MCF 10A (cell line): Measurements from ENCODE around the gene SCGB1C2. TPM values are rescaled to one million over a fixed set of nuclear protein-coding genes. Genes with fewer than 3 reads are reported as not detected.

Source experiments
- BruUV-seq: library from RNA; stranded (reverse); fragments of 400-500 nt; replicated peaks from 2 replicates; lab custom pipeline; 2021; lab: Mats Ljungman, UMichigan
- CTCF ChIA-PET: fragments of 300-600 bp; sonication (Branson Sonifier 250); formaldehyde crosslinking; extraction: SDS; loops from one replicate; lab custom pipeline; 2021; ENCODE audit warnings: antibody characterized with exemption, inconsistent platforms; lab: Yijun Ruan, JAX
- POLR2A ChIA-PET: fragments of 300-600, 350-650 bp; sonication (Branson Sonifier 250); formaldehyde crosslinking; extraction: SDS; loops from one replicate; lab custom pipeline; 2020; ENCODE audit warnings: antibody characterized with exemption, inconsistent platforms; lab: Yijun Ruan, JAX
- DNase-seq: peaks from one replicate; pipeline ENCODE4 v3.0.0-alpha.2; 2018; ENCODE audit not compliant: unreplicated experiment
- H3K27ac Mint-ChIP-seq: one replicate; pipeline ENCODE4 v1.8.0; 2022; ENCODE audit warnings: mild to moderate bottlenecking, low read depth, mixed read lengths; ENCODE audit not compliant: unreplicated experiment
- H3K27me3 Mint-ChIP-seq: one replicate; pipeline ENCODE4 v1.8.0; 2022; ENCODE audit warnings: mixed read lengths; ENCODE audit not compliant: insufficient read depth, unreplicated experiment
- H3K36me3 Mint-ChIP-seq: one replicate; pipeline ENCODE4 v1.8.0; 2022; ENCODE audit warnings: mild to moderate bottlenecking, moderate library complexity, mixed read lengths; ENCODE audit not compliant: insufficient read depth, unreplicated experiment
- H3K4me1 Mint-ChIP-seq: one replicate; pipeline ENCODE4 v1.8.0; 2022; ENCODE audit warnings: mixed read lengths; ENCODE audit not compliant: insufficient read depth, unreplicated experiment
- H3K4me3 Mint-ChIP-seq: one replicate; pipeline ENCODE4 v1.8.0; 2022; ENCODE audit warnings: mild to moderate bottlenecking, moderate library complexity, mixed read lengths; ENCODE audit not compliant: unreplicated experiment
- H3K9me3 Mint-ChIP-seq: one replicate; pipeline ENCODE4 v1.8.0; 2022; ENCODE audit warnings: mixed read lengths; ENCODE audit not compliant: unreplicated experiment
- intact Hi-C: fragments of 100-400 bp; cut with micrococcal nuclease; formaldehyde crosslinking; loops from 2 replicates; pipeline ENCODE4 v1.14.1; 2022
- total RNA-seq: library from RNA; stranded (reverse); gene quantifications from 2 replicates; pipeline ENCODE4 v1.2.3, GENCODE V29; 2022
- TF ChIP-seq, protein P1 (sequence below): fragments of 200-600 bp; IDR thresholded peaks from one replicate; pipeline ENCODE4 v1.8.0; 2022; ENCODE audit warnings: antibody characterized with exemption, mild to moderate bottlenecking; ENCODE audit not compliant: unreplicated experiment

SCGB1C2 gene
- total RNA-seq, 1 experiment from 2014 or later, result not detected

DNA sequence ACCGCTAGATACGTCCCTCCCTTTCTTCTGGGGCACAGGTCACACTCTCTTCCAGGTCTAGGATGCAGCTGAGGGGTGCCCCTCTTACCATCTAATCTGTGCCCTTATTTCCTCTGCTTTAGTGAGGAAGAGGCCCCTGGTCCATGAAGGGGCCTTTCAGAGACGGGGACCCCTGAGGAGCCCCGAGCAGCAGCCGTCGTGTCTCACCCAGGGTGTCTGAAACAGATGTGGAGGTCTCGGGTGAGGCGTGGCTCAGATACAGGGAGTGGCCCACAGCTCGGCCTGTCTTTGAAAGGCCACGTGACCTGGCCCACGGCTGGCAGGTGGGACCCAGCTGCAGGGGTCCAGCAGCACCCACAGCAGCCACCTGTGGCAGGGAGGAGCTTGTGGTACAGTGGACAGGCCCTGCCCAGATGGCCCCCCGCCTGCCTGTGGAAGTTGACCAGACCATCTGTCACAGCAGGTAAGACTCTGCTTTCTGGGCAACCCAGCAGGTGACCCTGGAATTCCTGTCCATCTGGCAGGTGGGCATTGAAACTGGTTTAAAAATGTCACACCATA is 15.6 kb downstream of the SCGB1C2 start:
- POLR2A ChIA-PET, result no interaction called here
- intact Hi-C loops, result no loop called here
- no peak for DNase-seq
- no peaks in the 10 kb centered on the region for H3K27me3 Mint-ChIP-seq
- no TSS peak for BruUV-seq
- no peak overlapping the region for H3K4me3 Mint-ChIP-seq
- H3K27ac Mint-ChIP-seq, result no peak overlapping the region
- TF ChIP-seq, protein P1, sequence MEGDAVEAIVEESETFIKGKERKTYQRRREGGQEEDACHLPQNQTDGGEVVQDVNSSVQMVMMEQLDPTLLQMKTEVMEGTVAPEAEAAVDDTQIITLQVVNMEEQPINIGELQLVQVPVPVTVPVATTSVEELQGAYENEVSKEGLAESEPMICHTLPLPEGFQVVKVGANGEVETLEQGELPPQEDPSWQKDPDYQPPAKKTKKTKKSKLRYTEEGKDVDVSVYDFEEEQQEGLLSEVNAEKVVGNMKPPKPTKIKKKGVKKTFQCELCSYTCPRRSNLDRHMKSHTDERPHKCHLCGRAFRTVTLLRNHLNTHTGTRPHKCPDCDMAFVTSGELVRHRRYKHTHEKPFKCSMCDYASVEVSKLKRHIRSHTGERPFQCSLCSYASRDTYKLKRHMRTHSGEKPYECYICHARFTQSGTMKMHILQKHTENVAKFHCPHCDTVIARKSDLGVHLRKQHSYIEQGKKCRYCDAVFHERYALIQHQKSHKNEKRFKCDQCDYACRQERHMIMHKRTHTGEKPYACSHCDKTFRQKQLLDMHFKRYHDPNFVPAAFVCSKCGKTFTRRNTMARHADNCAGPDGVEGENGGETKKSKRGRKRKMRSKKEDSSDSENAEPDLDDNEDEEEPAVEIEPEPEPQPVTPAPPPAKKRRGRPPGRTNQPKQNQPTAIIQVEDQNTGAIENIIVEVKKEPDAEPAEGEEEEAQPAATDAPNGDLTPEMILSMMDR, result no peak
- CTCF ChIA-PET, result interaction anchor here (1.1 kb wide), 1 partner anchor 244 kb away, joined by 4 read pairs; no protein-coding TSS in a partner anchor
- H3K4me1 Mint-ChIP-seq, result no peaks in the 10 kb centered on the region
- H3K9me3 Mint-ChIP-seq, result no peaks in the 10 kb centered on the region
- no peaks in the 10 kb centered on the region for H3K36me3 Mint-ChIP-seq

DNA sequence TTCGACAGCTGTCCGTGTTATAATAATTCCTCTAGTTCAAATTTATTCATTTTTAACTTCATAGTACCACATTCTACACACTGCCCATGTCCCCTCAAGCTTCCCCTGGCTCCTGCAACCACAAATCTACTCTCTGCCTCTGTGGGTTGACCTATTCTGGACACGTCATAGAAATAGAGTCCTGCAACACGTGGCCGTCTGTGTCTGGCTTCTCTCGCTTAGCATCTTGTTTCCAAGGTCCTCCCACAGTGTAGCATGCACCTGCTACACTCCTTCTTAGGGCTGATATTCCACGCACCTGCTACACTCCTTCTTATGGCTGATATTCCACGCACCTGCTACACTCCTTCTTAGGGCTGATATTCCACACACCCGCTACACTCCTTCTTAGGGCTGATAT is 16.5 kb downstream of the SCGB1C2 start:
- BruUV-seq, result no TSS peak
- TF ChIP-seq, protein P1, result no peak
- POLR2A ChIA-PET, result interaction anchor here (0.6 kb wide), 1 partner anchor 196 kb away, joined by 3 read pairs; no protein-coding TSS in a partner anchor

DNA sequence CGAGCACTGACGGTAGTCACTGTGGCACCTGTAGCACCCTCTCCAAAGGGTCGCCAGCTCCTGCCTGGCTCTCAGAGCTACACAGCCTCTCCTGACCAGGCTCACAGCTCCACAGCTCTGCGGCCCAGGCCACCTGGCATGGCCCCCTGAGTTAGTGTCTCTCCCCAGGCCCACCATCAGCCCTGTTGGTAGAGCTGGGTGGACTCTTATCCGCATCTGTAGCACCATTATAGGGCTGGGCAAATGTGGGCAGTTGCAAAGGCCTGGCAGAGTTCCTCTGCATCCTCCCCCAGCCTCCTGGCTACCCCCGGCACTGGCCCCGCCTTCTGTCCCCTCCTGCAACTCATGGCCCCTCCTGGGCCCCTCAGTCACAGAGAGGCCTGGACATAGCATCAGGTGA is 18.2 kb downstream of the SCGB1C2 start:
- peaks cover 10% of the 10 kb centered on the region for H3K27me3 Mint-ChIP-seq
- TF ChIP-seq, protein P1, result no peak
- intact Hi-C loops, result no loop called here
- CTCF ChIA-PET, result no interaction called here
- H3K27ac Mint-ChIP-seq, result no peak overlapping the region
- DNase-seq, result no peak
- POLR2A ChIA-PET, result interaction anchor here (0.6 to 0.7 kb wide), 2 partner anchors 194 to 1024 kb away, joined by 3 read pairs; no protein-coding TSS in a partner anchor
- no peaks in the 10 kb centered on the region for H3K9me3 Mint-ChIP-seq
- BruUV-seq, result no TSS peak
- H3K36me3 Mint-ChIP-seq, result no peaks in the 10 kb centered on the region
- no peaks in the 10 kb centered on the region for H3K4me1 Mint-ChIP-seq
- no peak overlapping the region for H3K4me3 Mint-ChIP-seq

More for the DNA sequence above, 16.5 kb downstream of the SCGB1C2 start:
- no peak for DNase-seq
- Mint-ChIP-seq H3K9me3 (no peaks in the 10 kb centered on the region), H3K4me1 (no peaks in the 10 kb centered on the region), H3K27me3 (no peaks in the 10 kb centered on the region), H3K4me3 (no peak overlapping the region), H3K27ac (no peak overlapping the region), H3K36me3 (no peaks in the 10 kb centered on the region)
- CTCF ChIA-PET, result interaction anchor here (1.1 kb wide), 1 partner anchor 243 kb away, joined by 4 read pairs; no protein-coding TSS in a partner anchor
- intact Hi-C loops, result no loop called here

DNA sequence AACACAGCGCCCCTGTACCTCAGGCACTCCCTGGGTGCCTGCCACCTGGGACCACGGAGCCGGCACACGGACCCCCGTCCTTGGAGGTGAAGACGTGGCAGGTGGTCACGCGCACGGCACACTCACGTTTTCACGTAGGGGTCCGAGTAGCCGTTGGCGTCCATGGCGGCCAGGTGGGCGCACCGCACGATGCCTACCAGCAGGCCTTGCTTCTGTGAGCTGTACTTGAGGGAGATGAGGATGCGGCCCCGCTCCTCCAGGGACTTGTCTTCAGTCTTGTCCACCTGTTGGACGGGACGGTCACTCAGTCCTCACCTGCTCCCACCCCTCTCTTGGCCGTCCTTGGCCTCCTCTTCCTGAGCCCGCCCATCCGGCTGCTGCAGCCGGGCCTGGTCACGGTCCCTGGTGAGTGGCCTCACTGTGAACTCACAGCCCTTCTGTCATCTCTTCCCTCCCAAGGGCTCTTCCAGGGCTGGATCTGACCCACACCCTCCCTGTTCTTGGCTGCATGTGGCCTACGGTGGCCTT is 18.8 kb downstream of the SCGB1C2 start:
- no peaks in the 10 kb centered on the region for H3K4me1 Mint-ChIP-seq
- H3K36me3 Mint-ChIP-seq, result no peaks in the 10 kb centered on the region
- no TSS peak for BruUV-seq
- H3K27me3 Mint-ChIP-seq, result peaks cover 15% of the 10 kb centered on the region
- intact Hi-C loops, result no loop called here
- CTCF ChIA-PET, result interaction anchor here (0.9 kb wide), 1 partner anchor 544 kb away, joined by 3 read pairs; no protein-coding TSS in a partner anchor
- H3K4me3 Mint-ChIP-seq, result no peak overlapping the region
- no peak for DNase-seq
- no peak overlapping the region for H3K27ac Mint-ChIP-seq
- H3K9me3 Mint-ChIP-seq, result no peaks in the 10 kb centered on the region
- TF ChIP-seq, protein P1, result no peak
- POLR2A ChIA-PET, result interaction anchor here (0.6 kb wide), 1 partner anchor 1023 kb away, joined by 3 read pairs; no protein-coding TSS in a partner anchor
